Neural cell (in vitro differentiated cells): ENCODE measurements around the gene ZBTB42. TPM values are rescaled to one million over a fixed set of nuclear protein-coding genes. Genes with fewer than 3 reads are reported as not detected.

ENCODE experiments used
- H2AFZ ChIP-seq: fragments of 200-600, 300-800 bp; sonication (generic), shearing (Covaris generic); 2 replicates; pipeline ENCODE4 v1.6.0; 2014; ENCODE audit warnings: low read depth, mild to moderate bottlenecking, antibody characterized with exemption, low read length, moderate library complexity
- H3F3A ChIP-seq: fragments of 200-600 bp; shearing (Covaris generic); 2 replicates; pipeline ENCODE4 v1.6.1; 2016; ENCODE audit warnings: mild to moderate bottlenecking, moderate library complexity, mixed read lengths, antibody characterized with exemption, low read length; ENCODE audit not compliant: insufficient read depth, poor library complexity, severe bottlenecking
- H3K27ac ChIP-seq: fragments of 200-600, 300-800 bp; sonication (generic), shearing (Covaris generic); 2 replicates; pipeline ENCODE4 v1.5.1; 2014; ENCODE audit warnings: mild to moderate bottlenecking, low read length, moderate library complexity
- H3K27me3 ChIP-seq: fragments of 300-800, 200-600 bp; sonication (generic), shearing (Covaris generic); 2 replicates; pipeline ENCODE4 v1.6.0; 2014; ENCODE audit warnings: mild to moderate bottlenecking, low read depth, low read length, moderate library complexity; ENCODE audit not compliant: insufficient read depth
- H3K36me3 ChIP-seq: fragments of 300-800, 200-600 bp; sonication (generic), shearing (Covaris generic); 2 replicates; pipeline ENCODE4 v1.5.1; 2014; ENCODE audit warnings: mild to moderate bottlenecking, antibody characterized with exemption, low read length, moderate library complexity; ENCODE audit not compliant: insufficient read depth
- H3K4me2 ChIP-seq: fragments of 300-800, 200-600 bp; sonication (generic), shearing (Covaris generic); 2 replicates; pipeline ENCODE4 v1.6.0; 2014; ENCODE audit warnings: mild to moderate bottlenecking, low read length
- H3K4me3 ChIP-seq: fragments of 300-800, 200-600 bp; sonication (generic), shearing (Covaris generic); 2 replicates; pipeline ENCODE4 v1.5.1; 2014; ENCODE audit warnings: mild to moderate bottlenecking, low read length, moderate library complexity
- H3K79me2 ChIP-seq: fragments of 200-600 bp; shearing (Covaris generic); replicated peaks from 2 replicates; pipeline ENCODE4 v1.6.0; 2014; ENCODE audit warnings: mild to moderate bottlenecking, low read length, moderate library complexity; ENCODE audit not compliant: insufficient read depth
- H3K9ac ChIP-seq: fragments of 300-800, 200-600 bp; sonication (generic), shearing (Covaris generic); 2 replicates; pipeline ENCODE4 v1.6.1; 2016; ENCODE audit warnings: mild to moderate bottlenecking, low read length, mixed read lengths
- H3K9me2 ChIP-seq: fragments of 200-600 bp; shearing (Covaris generic); 2 replicates; pipeline ENCODE4 v1.6.1; 2016; ENCODE audit warnings: mild to moderate bottlenecking, low read length, mixed read lengths; ENCODE audit not compliant: insufficient read depth
- H3K9me3 ChIP-seq: fragments of 200-600, 300-800 bp; sonication (generic), shearing (Covaris generic); 2 replicates; pipeline ENCODE4 v1.6.1; 2016; ENCODE audit warnings: mild to moderate bottlenecking, mixed run types, low read length, moderate library complexity, mixed read lengths
- H4K20me1 ChIP-seq: fragments of 200-600 bp; shearing (Covaris generic); 2 replicates; pipeline ENCODE4 v1.6.1; 2016; ENCODE audit warnings: mild to moderate bottlenecking, mixed run types; ENCODE audit not compliant: insufficient read depth
- EP300 ChIP-seq: fragments of 450-650 bp; conservative IDR thresholded peaks from 2 replicates; pipeline ENCODE4 v1.6.1; 2014; ENCODE audit warnings: antibody characterized with exemption, mild to moderate bottlenecking, moderate library complexity; ENCODE audit not compliant: poor library complexity, severe bottlenecking
- EZH2 ChIP-seq: fragments of 200-600, 300-800 bp; shearing (Covaris generic), sonication (generic); IDR thresholded peaks from 2 replicates; pipeline ENCODE4 v1.6.1; 2014; ENCODE audit warnings: antibody characterized with exemption, low read length, borderline replicate concordance, mild to moderate bottlenecking; ENCODE audit not compliant: insufficient read depth, poor library complexity, severe bottlenecking
- MXI1 ChIP-seq: fragments of 450-650 bp; conservative IDR thresholded peaks from 2 replicates; pipeline ENCODE4 v1.6.1; 2014; ENCODE audit warnings: antibody characterized with exemption, mild to moderate bottlenecking; ENCODE audit not compliant: poor library complexity, severe bottlenecking
- POLR2AphosphoS5 ChIP-seq: IDR thresholded peaks from 2 replicates; pipeline ENCODE4 v1.6.1; 2012
- RAD21 ChIP-seq: fragments of 450-650 bp; conservative IDR thresholded peaks from 2 replicates; pipeline ENCODE4 v1.6.1; 2014; ENCODE audit warnings: antibody characterized with exemption, mild to moderate bottlenecking, moderate library complexity
- SMC3 ChIP-seq: fragments of 450-650 bp; conservative IDR thresholded peaks from 2 replicates; pipeline ENCODE4 v1.6.1; 2014; ENCODE audit warnings: antibody characterized with exemption, mild to moderate bottlenecking, moderate library complexity; ENCODE audit not compliant: poor library complexity
- TAF1 ChIP-seq: IDR thresholded peaks from 2 replicates; pipeline ENCODE4 v1.6.1; 2012; ENCODE audit warnings: low read depth
- polyA plus RNA-seq: library from polyadenylated mRNA; depleted of rRNA; stranded (reverse); fragments of >200 nt; gene quantifications from 2 replicates; pipeline ENCODE4 v1.2.3, GENCODE V29; 2014
- TF ChIP-seq, protein P1 (sequence below): fragments of 450-650 bp; IDR thresholded peaks from 2 replicates; pipeline ENCODE4 v1.5.1; 2014; ENCODE audit warnings: antibody characterized with exemption, mild to moderate bottlenecking, moderate library complexity; ENCODE audit not compliant: poor library complexity, severe bottlenecking
- TF ChIP-seq, protein P2 (sequence below): IDR thresholded peaks from 2 replicates; pipeline ENCODE4 v1.6.1; 2012; ENCODE audit warnings: borderline replicate concordance

ZBTB42 gene
- polyA plus RNA-seq, 1 donor from 2014 or later: not detected

DNA sequence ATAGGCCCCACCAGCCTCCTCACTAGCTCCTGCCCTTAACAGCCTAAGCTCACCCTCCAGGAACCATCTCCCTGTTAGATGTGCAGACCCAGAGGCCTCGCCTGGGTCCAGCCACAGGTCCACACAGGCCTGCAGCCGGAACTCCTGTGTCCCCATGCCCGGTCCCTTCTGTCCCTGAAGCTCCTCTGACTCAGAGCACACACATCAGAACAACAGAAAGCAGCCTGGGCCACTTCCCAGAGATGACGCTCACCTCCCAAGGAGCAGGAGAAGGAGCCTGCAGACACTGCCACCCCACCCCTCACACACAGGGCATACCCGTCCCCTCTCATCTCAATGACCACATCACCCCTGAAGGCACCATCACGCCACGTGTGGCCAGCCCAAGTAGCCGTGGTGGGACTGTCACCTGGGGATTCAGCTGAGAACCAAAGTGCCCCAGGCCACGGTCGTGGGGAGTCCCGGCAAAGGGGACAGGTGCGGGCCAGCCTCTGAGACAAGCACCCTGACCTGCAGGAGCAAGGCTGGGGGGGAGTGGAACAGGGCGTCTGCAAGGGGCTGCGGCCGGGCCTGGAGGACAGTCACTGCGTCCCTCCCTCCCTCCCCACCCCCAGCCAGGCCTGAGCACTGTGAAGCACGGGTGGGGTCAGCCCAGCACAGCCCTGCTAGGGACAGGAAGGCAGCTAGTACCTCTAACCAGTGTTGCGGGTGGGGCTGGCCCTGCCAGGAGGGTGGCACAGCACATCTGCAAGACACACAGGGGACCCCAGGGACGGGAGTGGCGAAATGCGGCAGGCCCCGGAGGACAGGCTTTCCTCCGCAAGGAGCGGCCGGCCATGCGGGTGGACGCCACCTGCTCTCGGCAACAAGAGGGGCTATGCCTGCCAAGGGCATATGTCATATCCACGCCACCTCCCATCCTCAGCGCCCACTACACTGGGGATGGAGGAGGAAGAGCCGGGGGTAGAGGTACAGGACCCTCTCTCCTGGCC, 10.9 kb upstream of the ZBTB42 start:
- no peak overlapping the region for H3K4me3 ChIP-seq
- no peak overlapping the region for H3K27ac ChIP-seq
- H4K20me1 ChIP-seq: no peaks in the 10 kb centered on the region
- no peak overlapping the region for H3K9ac ChIP-seq
- no peaks in the 10 kb centered on the region for H3K27me3 ChIP-seq
- peaks cover 23% of the 10 kb centered on the region for H3K79me2 ChIP-seq
- TF ChIP-seq, protein P1, sequence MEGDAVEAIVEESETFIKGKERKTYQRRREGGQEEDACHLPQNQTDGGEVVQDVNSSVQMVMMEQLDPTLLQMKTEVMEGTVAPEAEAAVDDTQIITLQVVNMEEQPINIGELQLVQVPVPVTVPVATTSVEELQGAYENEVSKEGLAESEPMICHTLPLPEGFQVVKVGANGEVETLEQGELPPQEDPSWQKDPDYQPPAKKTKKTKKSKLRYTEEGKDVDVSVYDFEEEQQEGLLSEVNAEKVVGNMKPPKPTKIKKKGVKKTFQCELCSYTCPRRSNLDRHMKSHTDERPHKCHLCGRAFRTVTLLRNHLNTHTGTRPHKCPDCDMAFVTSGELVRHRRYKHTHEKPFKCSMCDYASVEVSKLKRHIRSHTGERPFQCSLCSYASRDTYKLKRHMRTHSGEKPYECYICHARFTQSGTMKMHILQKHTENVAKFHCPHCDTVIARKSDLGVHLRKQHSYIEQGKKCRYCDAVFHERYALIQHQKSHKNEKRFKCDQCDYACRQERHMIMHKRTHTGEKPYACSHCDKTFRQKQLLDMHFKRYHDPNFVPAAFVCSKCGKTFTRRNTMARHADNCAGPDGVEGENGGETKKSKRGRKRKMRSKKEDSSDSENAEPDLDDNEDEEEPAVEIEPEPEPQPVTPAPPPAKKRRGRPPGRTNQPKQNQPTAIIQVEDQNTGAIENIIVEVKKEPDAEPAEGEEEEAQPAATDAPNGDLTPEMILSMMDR: no peak
- TF ChIP-seq POLR2AphosphoS5: no peak
- TF ChIP-seq SMC3: no peak
- no peak for TF ChIP-seq TAF1
- TF ChIP-seq RAD21: no peak
- no peak for TF ChIP-seq EZH2
- no peak for TF ChIP-seq MXI1
- TF ChIP-seq, protein P2, sequence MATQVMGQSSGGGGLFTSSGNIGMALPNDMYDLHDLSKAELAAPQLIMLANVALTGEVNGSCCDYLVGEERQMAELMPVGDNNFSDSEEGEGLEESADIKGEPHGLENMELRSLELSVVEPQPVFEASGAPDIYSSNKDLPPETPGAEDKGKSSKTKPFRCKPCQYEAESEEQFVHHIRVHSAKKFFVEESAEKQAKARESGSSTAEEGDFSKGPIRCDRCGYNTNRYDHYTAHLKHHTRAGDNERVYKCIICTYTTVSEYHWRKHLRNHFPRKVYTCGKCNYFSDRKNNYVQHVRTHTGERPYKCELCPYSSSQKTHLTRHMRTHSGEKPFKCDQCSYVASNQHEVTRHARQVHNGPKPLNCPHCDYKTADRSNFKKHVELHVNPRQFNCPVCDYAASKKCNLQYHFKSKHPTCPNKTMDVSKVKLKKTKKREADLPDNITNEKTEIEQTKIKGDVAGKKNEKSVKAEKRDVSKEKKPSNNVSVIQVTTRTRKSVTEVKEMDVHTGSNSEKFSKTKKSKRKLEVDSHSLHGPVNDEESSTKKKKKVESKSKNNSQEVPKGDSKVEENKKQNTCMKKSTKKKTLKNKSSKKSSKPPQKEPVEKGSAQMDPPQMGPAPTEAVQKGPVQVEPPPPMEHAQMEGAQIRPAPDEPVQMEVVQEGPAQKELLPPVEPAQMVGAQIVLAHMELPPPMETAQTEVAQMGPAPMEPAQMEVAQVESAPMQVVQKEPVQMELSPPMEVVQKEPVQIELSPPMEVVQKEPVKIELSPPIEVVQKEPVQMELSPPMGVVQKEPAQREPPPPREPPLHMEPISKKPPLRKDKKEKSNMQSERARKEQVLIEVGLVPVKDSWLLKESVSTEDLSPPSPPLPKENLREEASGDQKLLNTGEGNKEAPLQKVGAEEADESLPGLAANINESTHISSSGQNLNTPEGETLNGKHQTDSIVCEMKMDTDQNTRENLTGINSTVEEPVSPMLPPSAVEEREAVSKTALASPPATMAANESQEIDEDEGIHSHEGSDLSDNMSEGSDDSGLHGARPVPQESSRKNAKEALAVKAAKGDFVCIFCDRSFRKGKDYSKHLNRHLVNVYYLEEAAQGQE: no peak
- TF ChIP-seq EP300: no peak
- H3K4me2 ChIP-seq: no peak overlapping the region
- H3K9me2 ChIP-seq: no peaks in the 10 kb centered on the region
- H3K36me3 ChIP-seq: no peaks in the 10 kb centered on the region
- no peak overlapping the region for H2AFZ ChIP-seq
- no peaks in the 10 kb centered on the region for H3K9me3 ChIP-seq
- no peaks in the 10 kb centered on the region for H3F3A ChIP-seq

DNA sequence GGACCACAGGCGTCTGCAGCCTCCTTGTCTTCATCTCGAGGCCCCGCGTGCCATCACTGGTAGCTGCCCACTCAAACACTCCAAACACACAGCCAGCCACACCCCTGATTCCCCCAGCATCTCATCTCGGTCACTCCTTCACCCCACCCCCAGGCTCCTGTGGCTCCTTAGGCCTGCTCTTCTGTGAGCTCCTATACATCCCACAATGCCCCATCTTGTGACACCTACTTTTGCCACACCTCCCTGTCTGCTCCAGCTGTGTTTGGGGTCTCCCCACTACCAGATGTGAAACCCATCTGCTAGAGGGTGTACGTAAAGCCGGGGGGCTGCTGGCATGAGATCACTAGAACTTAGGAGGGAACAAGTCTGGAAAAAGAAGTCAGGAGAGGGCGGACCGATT, 9.5 kb upstream of the ZBTB42 start:
- Histone ChIP-seq H3K9ac (no peak overlapping the region), H3K9me2 (no peaks in the 10 kb centered on the region), H2AFZ (no peak overlapping the region), H3K36me3 (no peaks in the 10 kb centered on the region), H3K79me2 (peaks cover 23% of the 10 kb centered on the region), H3K4me2 (no peak overlapping the region), H4K20me1 (no peaks in the 10 kb centered on the region), H3K9me3 (no peaks in the 10 kb centered on the region), H3K27me3 (no peaks in the 10 kb centered on the region), H3K4me3 (no peak overlapping the region), H3F3A (no peaks in the 10 kb centered on the region), H3K27ac (no peak overlapping the region)
- TF ChIP-seq SMC3: no peak
- TF ChIP-seq MXI1: no peak
- TF ChIP-seq TAF1: no peak
- TF ChIP-seq, protein P1: no peak
- no peak for TF ChIP-seq RAD21
- TF ChIP-seq POLR2AphosphoS5: no peak
- TF ChIP-seq, protein P2: no peak
- TF ChIP-seq EP300: no peak
- TF ChIP-seq EZH2: no peak
